DOHH2 (cell line): ENCODE results near the gene SLC8A1.

ENCODE experiments used
- CTCF ChIP-seq: fragments of 200-600 bp; sonication (generic); IDR thresholded peaks from one replicate; pipeline ENCODE4 v1.5.1; 2014; ENCODE audit warnings: antibody characterized with exemption, mild to moderate bottlenecking, low read depth, low read length; ENCODE audit not compliant: poor library complexity, severe bottlenecking
- EZH2phosphoT487 ChIP-seq: fragments of 200-600 bp; sonication (generic); IDR thresholded peaks from 2 replicates; pipeline ENCODE4 v1.6.1; 2017; ENCODE audit warnings: borderline replicate concordance, mild to moderate bottlenecking, antibody characterized with exemption, low read length, moderate library complexity, mixed read lengths

- no peak for TF ChIP-seq CTCF
- TF ChIP-seq EZH2phosphoT487, result no peak
These were observed 11.2 kb upstream of the SLC8A1 start for GRCh38 chr2:40463112-40463511.
